ENCODE results near the gene LRRC4C. TPM values are rescaled to one million over a fixed set of nuclear protein-coding genes. Genes with fewer than 3 reads are reported as not detected.

The LRRC4C gene
- polyA plus RNA-seq, 1 experiment, result 0.02 TPM

GRCh38 chr11:41225856-41226633 lies 233.4 kb downstream of the LRRC4C start:
- POLR2A ChIA-PET, result no interaction called here
- CTCF ChIA-PET, result no interaction called here

GRCh38 chr11:41222236-41222635 lies 237.2 kb downstream of the LRRC4C start:
- no peak for DNase-seq (ENCODE audit: low read depth, low spot score)
- ChIA-PET POLR2A (no interaction called here), CTCF (no interaction called here)
- peaks cover 10% of the 10 kb centered on the region for H3K9me3 ChIP-seq (ENCODE audit: control insufficient read depth, insufficient read depth, low read length)
- TF ChIP-seq CTCF (IDR thresholded peaks at IDR 0.05; ENCODE audit: low read depth, low read length), result no peak
- no peak overlapping the region for H3K4me3 ChIP-seq (ENCODE audit: low read depth, low read length)
- H3K27me3 ChIP-seq (ENCODE audit: control insufficient read depth, insufficient read depth, low read length), result no peaks in the 10 kb centered on the region
- H3K27ac ChIP-seq (ENCODE audit: low read depth, low read length), result no peak overlapping the region

More at GRCh38 chr11:41225856-41226633, 233.4 kb downstream of the LRRC4C start:
- peaks cover 6% of the 10 kb centered on the region; the same call in 1 of the 2 replicates for H3K9me3 ChIP-seq (ENCODE audit: control insufficient read depth, insufficient read depth, low read length)
- H3K27ac ChIP-seq (ENCODE audit: low read depth, low read length), result no peak overlapping the region
- TF ChIP-seq CTCF (IDR thresholded peaks at IDR 0.05; ENCODE audit: low read depth, low read length), result no peak
- DNase-seq (ENCODE audit: low read depth, low spot score), result no peak
- H3K27me3 ChIP-seq (ENCODE audit: control insufficient read depth, insufficient read depth, low read length), result no peaks in the 10 kb centered on the region
- H3K4me3 ChIP-seq (ENCODE audit: low read depth, low read length), result no peak overlapping the region

- CTCF ChIA-PET, result no interaction called here
- no peak for DNase-seq (ENCODE audit: low read depth, low spot score)
- H3K27me3 ChIP-seq (ENCODE audit: control insufficient read depth, insufficient read depth, low read length), result no peaks in the 10 kb centered on the region
- H3K27ac ChIP-seq (ENCODE audit: low read depth, low read length), result no peak overlapping the region
- no peak for TF ChIP-seq CTCF (IDR thresholded peaks at IDR 0.05; ENCODE audit: low read depth, low read length)
- H3K9me3 ChIP-seq (ENCODE audit: control insufficient read depth, insufficient read depth, low read length), result peaks cover 7% of the 10 kb centered on the region
- POLR2A ChIA-PET, result no interaction called here
- H3K4me3 ChIP-seq (ENCODE audit: low read depth, low read length), result no peak overlapping the region
Measured at GRCh38 chr11:41206388-41206787, 253.1 kb downstream of the LRRC4C start.

GRCh38 chr11:41201156-41201555 lies 258.3 kb downstream of the LRRC4C start:
- Histone ChIP-seq H3K9me3 (ENCODE audit: control insufficient read depth, insufficient read depth, low read length) (no peaks in the 10 kb centered on the region), H3K27me3 (ENCODE audit: control insufficient read depth, insufficient read depth, low read length) (no peaks in the 10 kb centered on the region), H3K27ac (ENCODE audit: low read depth, low read length) (no peak overlapping the region), H3K4me3 (ENCODE audit: low read depth, low read length) (no peak overlapping the region)
- ChIA-PET CTCF (interaction anchor here (1.0 kb wide), 1 partner anchor 893 kb away, joined by 4 read pairs; no protein-coding TSS in a partner anchor), POLR2A (no interaction called here)
- DNase-seq (ENCODE audit: low read depth, low spot score), result no peak
- TF ChIP-seq CTCF (IDR thresholded peaks at IDR 0.05; ENCODE audit: low read depth, low read length), result no peak

GRCh38 chr11:41190437-41191082 lies 268.9 kb downstream of the LRRC4C start:
- POLR2A ChIA-PET, result no interaction called here

More at GRCh38 chr11:41190437-41191082, 268.9 kb downstream of the LRRC4C start:
- Histone ChIP-seq H3K4me3 (ENCODE audit: low read depth, low read length) (no peak overlapping the region), H3K9me3 (ENCODE audit: control insufficient read depth, insufficient read depth, low read length) (peaks cover 9% of the 10 kb centered on the region), H3K27me3 (ENCODE audit: control insufficient read depth, insufficient read depth, low read length) (no peaks in the 10 kb centered on the region), H3K27ac (ENCODE audit: low read depth, low read length) (no peak overlapping the region)
- no peak for DNase-seq (ENCODE audit: low read depth, low spot score)
- CTCF ChIA-PET, result no interaction called here
- TF ChIP-seq CTCF (IDR thresholded peaks at IDR 0.05; ENCODE audit: low read depth, low read length), result no peak

All from AG04450 (cell line).